ENCODE data around the gene ONECUT3. TPM values are rescaled to one million over a fixed set of nuclear protein-coding genes. Genes with fewer than 3 reads are reported as not detected.

Gene ONECUT3
- total and polyA plus RNA-seq, 2 of the 4 experiments (the other 2 are of a cell fraction): not detected

DNA sequence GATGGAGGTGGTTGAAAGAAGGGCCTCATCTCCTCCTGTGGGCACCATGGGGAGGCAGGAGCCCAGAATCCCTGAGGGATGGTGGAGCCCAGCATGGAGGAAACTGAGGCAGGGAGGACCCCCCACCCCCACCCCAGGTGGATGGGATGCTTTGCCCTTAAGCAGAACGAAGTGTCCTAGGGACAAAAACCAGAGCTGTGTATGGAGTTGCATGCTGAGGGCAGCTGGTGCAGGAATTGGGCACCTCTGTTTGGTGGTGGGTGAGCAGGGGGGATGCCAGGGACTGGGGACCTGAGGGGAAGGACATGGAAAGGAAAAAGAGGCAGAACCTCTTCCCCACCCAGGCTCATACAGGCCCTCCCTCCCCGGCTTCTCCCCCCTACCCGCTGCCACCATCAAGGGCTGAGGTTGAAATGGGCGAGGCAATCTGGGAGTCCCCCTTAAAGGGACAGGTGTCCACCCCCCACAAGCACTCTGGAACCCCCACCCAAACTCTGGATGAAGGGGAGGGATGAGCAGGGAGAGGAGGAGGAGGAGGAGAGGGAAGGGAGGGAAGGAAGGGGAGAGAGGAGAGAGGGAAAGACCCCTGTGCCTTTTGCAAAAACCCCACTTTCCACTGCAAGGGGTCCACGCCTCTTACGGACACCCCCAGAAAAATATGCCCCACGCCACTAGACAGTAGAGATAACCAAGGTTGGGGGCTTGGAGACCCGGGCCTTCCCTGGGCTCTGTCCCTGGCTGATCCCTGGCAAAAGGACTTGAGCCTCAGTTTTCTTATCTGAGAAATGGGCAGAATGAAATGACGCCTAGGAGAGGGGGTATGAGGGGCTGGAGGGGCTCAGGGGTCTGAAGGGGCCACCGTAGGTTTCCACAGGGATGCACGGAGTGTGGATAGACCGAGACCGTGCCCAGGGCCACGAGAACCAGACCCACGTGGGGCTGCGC lies 5.9 kb downstream of the ONECUT3 start:
- Histone ChIP-seq H3K9me1 (ENCODE audit: insufficient read depth, low read length) (no peaks in the 10 kb centered on the region), H3K4me2 (ENCODE audit: low read depth, low read length) (no peak overlapping the region), H3K4me1 (ENCODE audit: control insufficient read depth, insufficient read depth, low read length) (no peaks in the 10 kb centered on the region), H3K9ac (ENCODE audit: low read depth, low read length) (no peak overlapping the region), H2BK15ac (ENCODE audit: low read depth, low read length) (no peak overlapping the region), H2BK120ac (ENCODE audit: low read depth, low read length) (no peak overlapping the region), H2AK5ac (ENCODE audit: low read depth, low read length) (no peak overlapping the region), H2AFZ (replicated peaks; ENCODE audit: low read length, poor library complexity) (no peak overlapping the region), H4K8ac (ENCODE audit: low read depth in 2 of 2, low read length in 2 of 2) (no peak overlapping the region), H3K27ac (ENCODE audit: insufficient read depth, low read length) (no peak overlapping the region), H4K20me1 (ENCODE audit: insufficient read depth, low read length) (peaks cover 6% of the 10 kb centered on the region; the same call in 1 of the 2 replicates), H2BK20ac (ENCODE audit: low read depth, low read length) (no peak overlapping the region), H3K79me1 (ENCODE audit: low read depth in 1 of 2, low read length in 2 of 2) (no peaks in the 10 kb centered on the region), H4K5ac (ENCODE audit: low read depth, low read length) (no peak overlapping the region), H3K23ac (ENCODE audit: low read depth, low read length) (no peak overlapping the region), H3K56ac (ENCODE audit: extremely low read depth, insufficient read depth, low read length) (no peak overlapping the region), H2AK9ac (replicated peaks; ENCODE audit: low read depth, low read length, poor library complexity) (no peak overlapping the region), H3K18ac (ENCODE audit: low read depth, low read length) (no peak overlapping the region), H3K14ac (replicated peaks; ENCODE audit: low read depth, low read length) (no peak overlapping the region), H3K4me3 (ENCODE audit: insufficient read depth, low read depth, low read length) (no peak overlapping the region), H3K27me3 (ENCODE audit: control insufficient read depth, insufficient read depth, low read length) (peaks cover 95% of the 10 kb centered on the region), H3K36me3 (ENCODE audit: control insufficient read depth, insufficient read depth, low read length) (no peaks in the 10 kb centered on the region), H3K4ac (ENCODE audit: low read depth, low read length) (no peak overlapping the region), H4K91ac (ENCODE audit: insufficient read depth, low read depth, low read length) (no peak overlapping the region), H3K9me3 (ENCODE audit: control insufficient read depth, insufficient read depth, low read length) (no peaks in the 10 kb centered on the region), H2BK5ac (ENCODE audit: low read depth, low read length, poor library complexity, severe bottlenecking) (no peak overlapping the region)
- no CpG with 5 or more reads among the region's 16 CpGs for WGBS, 2 experiments (ENCODE audit: extremely low coverage in 2 of 2, insufficient read length in 1 of 2)
- CTCF ChIA-PET: no interaction called here
- no peak for DNase-seq
- dilution Hi-C loops (cut with HindIII; ENCODE audit: low sequenced_read_pairs, unreplicated experiment) (no loop called here), intact Hi-C loops (cut with micrococcal nuclease) (no loop called here), in situ Hi-C loops (cut with MboI; ENCODE audit: low sequenced_read_pairs) (no loop called here)
- ATAC-seq (ENCODE audit: low read depth): no peak
- no TSS peak for BruUV-seq (replicated peaks)
- POLR2A ChIA-PET (ENCODE audit: unreplicated experiment): no interaction called here
- TF ChIP-seq POLR2A (IDR thresholded peaks at IDR 0.05; ENCODE audit: low read depth, low read length): no peak
- TF ChIP-seq, protein P1, sequence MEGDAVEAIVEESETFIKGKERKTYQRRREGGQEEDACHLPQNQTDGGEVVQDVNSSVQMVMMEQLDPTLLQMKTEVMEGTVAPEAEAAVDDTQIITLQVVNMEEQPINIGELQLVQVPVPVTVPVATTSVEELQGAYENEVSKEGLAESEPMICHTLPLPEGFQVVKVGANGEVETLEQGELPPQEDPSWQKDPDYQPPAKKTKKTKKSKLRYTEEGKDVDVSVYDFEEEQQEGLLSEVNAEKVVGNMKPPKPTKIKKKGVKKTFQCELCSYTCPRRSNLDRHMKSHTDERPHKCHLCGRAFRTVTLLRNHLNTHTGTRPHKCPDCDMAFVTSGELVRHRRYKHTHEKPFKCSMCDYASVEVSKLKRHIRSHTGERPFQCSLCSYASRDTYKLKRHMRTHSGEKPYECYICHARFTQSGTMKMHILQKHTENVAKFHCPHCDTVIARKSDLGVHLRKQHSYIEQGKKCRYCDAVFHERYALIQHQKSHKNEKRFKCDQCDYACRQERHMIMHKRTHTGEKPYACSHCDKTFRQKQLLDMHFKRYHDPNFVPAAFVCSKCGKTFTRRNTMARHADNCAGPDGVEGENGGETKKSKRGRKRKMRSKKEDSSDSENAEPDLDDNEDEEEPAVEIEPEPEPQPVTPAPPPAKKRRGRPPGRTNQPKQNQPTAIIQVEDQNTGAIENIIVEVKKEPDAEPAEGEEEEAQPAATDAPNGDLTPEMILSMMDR (conservative IDR thresholded peaks at IDR 0.05; ENCODE audit: low read depth, low read length): no peak
- no peak for TF ChIP-seq RFX5 (IDR thresholded peaks at IDR 0.05; ENCODE audit: low read depth, low read length)
- TF ChIP-seq NFE2L2 (IDR thresholded peaks at IDR 0.05; ENCODE audit: low read depth, low read length): no peak
- no peak for TF ChIP-seq SMC3 (IDR thresholded peaks at IDR 0.05; ENCODE audit: low read depth, low read length)
- TF ChIP-seq RAD21 (IDR thresholded peaks at IDR 0.05; ENCODE audit: low read length): no peak
- no peak for TF ChIP-seq FOS (IDR thresholded peaks at IDR 0.05; ENCODE audit: low read depth, low read length)
- no peak for TF ChIP-seq BHLHE40 (IDR thresholded peaks at IDR 0.05; ENCODE audit: low read depth, low read length)
- TF ChIP-seq, protein P2, sequence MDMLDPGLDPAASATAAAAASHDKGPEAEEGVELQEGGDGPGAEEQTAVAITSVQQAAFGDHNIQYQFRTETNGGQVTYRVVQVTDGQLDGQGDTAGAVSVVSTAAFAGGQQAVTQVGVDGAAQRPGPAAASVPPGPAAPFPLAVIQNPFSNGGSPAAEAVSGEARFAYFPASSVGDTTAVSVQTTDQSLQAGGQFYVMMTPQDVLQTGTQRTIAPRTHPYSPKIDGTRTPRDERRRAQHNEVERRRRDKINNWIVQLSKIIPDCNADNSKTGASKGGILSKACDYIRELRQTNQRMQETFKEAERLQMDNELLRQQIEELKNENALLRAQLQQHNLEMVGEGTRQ (IDR thresholded peaks at IDR 0.05; ENCODE audit: low read depth, low read length): no peak
- TF ChIP-seq CHD1 (IDR thresholded peaks at IDR 0.05; ENCODE audit: low read depth, low read length): no peak
